HG02938 (cell line): ENCODE data around the gene EPHB1.
"Not testable (repeated sequence)": the region's sequence is repeated elsewhere in the genome, so short reads cannot be mapped to it uniquely, and the experiment has no call there.

Experiments used
- ATAC-seq: cut with Tn5 transposase; IDR thresholded peaks from one replicate; pipeline ENCODE4 v1.9.1; 2021; ENCODE audit warnings: mild to moderate bottlenecking, moderate library complexity; ENCODE audit not compliant: unreplicated experiment

EPHB1 gene

DNA sequence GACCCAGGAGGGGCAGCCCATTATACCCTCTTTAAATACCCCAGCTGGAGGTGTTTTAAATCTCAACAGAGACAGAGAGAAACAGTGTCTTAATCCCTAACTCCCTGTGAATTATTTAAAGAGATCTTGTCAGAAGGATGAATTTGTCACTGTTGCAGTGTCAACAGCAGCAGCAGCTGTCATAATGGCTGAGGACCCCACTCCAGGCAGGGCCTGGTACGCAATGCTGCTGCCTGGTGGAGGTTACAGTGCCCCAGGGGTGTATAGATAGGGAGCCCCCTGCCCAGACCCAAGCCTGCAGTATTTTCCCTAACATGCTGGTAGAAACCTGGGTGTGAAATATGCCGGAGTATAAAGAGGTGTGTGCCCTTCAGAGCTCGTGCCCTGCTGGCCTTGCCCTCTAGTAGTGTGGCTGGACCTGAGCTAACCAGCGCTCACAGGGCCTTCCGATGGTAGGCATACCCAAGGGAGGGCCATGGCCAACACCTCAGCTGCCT, 143.0 kb downstream of the EPHB1 start:
- no peak for ATAC-seq

DNA sequence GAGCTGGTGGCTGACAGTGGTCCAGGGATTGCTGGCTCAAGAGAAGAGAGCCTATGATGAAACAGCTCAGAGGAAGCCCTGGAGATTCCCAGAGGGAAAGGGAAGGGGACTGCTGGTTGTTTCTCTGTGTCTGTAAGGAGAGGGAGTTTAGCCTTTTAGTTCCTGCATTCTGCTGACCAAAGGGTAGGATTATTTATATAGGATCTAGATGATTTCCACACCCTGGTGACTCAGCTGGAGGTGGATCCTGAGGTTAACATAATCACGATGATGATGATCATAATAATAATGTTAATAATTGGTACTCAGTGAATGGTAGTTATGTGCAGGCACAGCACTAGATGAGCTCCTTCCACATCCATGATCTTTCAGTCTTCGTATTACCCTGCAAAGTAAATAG, 144.9 kb downstream of the EPHB1 start:
- no peak for ATAC-seq

DNA sequence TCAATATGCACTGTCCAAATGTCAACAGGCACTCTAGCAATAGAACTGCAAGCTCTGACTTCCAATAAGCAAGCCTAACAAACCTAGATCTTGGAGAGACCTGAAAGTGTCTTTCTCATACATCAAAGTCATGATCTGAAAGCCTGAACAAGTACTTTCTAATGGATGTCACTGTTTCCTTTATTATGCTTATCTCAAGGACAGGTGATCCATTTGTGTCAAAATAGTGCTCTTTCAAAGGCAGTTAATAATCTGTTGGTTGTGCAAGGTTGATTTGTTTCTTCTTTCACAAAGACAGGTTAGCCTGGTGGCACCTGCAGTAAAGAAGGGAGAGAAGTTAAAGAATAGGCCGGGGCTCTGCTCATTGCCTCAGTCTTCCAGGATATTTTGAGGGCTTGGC, 146.8 kb downstream of the EPHB1 start:
- no peak for ATAC-seq

DNA sequence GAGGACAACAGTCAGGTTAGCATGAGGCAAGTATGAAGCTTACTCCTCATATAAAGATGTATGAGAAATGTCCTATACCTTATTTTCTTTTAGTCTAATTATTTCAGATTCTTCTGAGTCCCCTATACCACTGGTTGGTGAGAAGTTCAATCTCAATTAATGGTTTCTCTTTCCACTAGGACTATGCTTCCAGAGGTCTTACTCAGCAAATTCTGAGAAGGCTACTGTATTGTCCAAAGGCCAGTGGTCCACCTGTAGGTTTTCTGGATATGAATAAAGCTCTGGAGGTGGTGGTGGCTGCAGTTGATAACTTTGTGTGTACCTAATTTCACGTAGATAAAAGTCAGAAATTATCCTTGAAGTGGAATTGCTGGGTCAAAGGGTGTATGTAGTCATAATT, 149.4 kb downstream of the EPHB1 start:
- no peak for ATAC-seq

DNA sequence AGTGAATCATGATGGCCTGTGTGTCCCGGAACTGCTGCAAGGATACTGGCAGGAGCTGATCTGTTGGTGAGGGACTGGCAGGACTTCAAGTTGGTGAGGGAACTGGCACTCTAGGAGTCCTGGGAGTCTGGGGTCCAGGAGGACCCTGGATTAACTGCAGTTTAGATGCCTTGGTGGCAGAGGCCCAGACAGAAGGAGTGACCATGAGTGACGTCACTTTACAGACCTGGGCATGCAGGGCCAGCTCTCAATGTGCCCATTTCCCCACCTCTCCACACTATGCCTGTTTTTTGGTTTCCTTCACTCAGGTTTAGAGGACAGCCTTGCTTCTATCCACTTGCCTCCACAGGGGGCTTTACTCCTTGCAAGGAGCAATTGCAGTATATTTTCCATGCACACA, 154.1 kb downstream of the EPHB1 start:
- ATAC-seq: no peak

DNA sequence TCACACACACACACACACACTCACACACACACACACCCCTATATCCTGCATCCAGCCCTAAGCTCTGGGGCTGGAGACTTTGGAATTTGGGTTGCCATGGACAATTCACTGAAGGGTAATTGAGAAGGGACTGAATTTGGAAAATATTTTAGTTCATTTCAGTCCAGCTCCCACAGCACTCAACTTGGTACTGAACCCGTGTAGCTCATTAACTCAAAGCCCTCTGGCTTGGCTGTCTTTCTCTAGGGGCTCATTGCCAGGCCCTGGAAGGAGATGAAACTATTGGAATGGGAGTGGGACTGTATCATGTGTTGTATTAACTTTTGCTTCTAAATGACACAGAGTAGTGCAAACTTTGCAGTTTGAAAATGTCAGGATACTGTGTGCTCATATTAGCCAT, 157.3 kb downstream of the EPHB1 start:
- no peak for ATAC-seq

DNA sequence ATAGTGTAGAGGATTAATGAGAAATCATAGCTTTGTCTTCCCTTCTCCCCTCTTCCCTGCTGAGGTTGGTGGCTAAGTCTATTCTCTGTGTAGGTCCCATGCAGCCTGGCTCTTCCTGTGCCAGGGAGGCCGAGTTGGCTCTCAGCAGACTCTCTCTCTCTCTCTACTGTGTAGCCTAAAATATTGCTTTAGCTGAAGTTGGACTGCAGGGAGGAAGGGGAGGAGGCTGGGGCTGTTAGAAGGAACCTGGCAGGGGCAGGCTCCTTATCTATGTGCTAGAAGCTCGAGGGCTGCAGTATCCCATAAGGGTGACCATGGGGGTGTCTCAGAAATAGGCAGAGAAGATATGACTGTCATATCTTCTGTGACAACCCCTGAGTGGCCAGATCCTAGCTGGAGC, 160.8 kb downstream of the EPHB1 start:
- ATAC-seq: peak; percentile 8

DNA sequence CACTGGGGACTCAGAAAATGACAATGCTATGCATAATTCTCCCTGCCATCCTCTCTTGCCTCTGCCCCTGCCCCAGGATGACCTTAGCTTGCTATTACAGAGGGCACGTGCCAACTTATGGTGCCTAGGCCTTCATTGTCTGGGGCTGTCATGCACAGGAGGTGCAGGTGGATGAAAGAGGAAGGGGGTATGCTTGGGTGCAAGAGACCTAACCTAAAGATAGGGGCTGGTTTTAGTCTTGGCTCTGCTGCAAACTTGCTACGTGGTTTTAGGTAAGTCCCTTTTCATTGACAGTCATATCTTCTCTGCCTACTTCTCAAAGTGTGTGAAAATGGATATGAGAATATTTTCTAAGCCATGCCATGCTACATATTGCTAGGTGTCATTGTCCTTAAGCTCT, 161.3 kb downstream of the EPHB1 start:
- ATAC-seq: peak; percentile 84

DNA sequence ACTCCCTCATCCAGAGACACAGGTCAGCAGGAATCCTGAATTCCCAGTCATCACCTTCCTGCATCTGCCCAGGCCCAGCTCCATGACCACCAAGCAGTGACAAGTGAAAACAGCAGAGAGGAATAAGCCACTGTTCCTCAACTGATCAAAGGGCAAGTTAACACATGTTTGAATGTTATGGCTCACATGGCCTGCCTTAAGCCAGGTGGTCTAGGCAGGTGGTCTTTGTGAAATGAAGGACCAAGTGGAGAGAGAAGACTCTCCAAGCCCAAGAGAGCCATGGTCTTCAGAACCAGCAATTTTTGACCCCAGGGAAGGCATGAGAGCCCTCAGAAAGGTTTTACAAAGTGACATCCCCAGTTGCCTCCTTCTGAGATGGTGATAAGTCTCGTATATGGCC, 161.8 kb downstream of the EPHB1 start:
- peak; percentile 15 for ATAC-seq

DNA sequence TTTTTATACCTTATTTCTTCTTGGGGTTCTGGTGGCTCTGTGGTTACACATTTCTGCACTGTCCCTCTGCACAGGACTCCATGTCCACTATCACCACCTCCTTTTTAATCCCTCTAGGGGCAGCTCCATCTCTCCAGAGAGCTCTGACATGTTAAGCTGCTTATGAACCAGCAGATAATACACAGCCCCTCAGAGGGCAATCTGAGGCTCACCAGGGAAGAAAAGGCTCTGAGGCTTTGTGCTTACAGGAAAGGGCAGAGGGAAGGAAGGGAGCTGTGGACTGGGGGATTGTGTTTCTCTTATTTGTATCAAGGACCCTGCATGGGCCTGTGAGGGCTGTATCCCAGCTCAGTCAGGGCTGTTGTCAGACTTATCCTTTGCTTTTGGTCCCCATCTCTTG, 164.5 kb downstream of the EPHB1 start:
- ATAC-seq: no peak

DNA sequence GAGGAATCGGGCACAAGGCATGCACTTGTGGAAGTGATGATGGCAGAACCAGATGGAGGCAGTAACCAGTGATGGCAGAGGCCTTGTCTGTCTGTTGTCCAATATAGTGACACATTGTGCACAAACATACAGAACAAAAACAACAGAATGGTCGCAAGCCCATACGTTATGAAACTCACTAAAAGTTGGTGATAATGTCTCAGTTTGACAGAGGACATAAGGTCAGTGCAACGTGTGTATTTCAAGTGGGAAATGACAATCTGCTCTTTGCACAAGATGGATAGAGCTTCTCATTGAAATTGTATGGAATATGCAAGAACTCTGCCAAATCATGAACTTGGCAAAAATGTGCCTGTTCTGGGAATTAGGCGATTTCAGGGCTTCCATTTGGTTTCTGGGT, 169.2 kb downstream of the EPHB1 start:
- no peak for ATAC-seq

DNA sequence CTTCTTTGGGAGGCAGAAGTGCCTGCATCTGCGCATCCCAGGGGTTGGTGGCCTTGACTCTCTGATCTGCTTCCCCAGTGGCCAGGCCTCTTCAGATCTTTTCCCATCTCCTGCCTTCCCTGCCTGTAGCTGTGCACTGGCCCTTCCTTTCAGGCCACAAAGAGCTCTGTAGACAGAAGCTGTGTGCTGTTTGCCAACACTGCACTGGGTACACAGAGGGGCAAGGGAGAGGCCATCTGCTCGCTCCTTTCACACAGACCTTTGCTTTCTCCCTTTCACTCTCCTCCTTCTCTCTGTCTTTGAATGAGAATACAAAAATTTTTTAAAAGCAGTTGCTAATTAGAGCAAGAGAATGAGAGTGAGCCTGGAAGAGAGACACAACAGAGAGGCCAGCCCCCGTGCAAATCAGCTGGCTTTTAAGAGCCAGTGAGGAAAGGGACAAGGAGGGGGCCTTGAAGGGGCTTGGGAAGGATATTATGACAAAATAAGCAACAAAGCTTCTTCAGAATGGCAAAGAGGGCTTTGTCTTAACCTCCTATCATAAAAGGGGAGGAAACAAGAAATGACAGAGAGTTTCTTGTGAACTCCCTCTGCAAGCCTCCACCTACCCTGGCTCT, 170.9 kb downstream of the EPHB1 start:
- no peak for ATAC-seq

DNA sequence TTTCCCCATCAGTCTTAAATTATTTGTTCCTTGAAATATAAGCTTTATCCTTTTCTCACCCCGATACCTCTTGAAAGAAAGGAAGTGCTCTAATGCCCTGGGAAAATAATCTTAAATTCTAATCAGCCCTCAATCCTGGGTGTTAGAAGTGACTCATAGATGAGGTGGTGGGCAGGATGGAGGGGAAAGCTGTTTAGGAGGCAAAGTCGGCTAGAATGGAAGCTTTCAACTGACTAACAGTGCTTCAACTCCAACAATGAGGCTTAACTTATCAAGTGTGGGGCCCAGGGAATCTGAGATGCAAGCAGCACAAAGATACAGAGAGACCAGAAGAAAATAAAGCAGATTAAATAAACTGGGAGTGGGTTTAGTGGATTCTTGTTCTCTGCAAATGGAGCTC, 175.8 kb downstream of the EPHB1 start:
- no peak for ATAC-seq

DNA sequence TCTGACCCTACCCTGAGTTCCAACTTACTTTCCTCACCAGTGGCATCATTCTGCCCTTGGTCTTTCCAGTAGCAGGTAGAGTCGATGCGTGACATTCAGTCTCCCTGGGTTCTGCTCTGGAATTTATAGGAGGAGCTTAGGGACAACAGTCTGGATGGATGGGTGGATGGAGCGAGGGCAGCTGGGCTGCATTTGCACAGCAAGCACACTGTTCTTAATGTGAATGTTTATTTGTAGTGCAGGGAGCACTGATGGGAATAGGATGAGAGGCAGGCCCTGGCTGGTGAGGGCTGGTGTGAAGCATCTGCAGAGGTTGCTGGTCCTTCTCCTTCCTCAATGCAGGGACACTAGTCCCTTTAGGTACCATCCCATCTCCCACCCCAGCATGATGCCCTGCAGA, 176.2 kb downstream of the EPHB1 start:
- ATAC-seq: no peak

DNA sequence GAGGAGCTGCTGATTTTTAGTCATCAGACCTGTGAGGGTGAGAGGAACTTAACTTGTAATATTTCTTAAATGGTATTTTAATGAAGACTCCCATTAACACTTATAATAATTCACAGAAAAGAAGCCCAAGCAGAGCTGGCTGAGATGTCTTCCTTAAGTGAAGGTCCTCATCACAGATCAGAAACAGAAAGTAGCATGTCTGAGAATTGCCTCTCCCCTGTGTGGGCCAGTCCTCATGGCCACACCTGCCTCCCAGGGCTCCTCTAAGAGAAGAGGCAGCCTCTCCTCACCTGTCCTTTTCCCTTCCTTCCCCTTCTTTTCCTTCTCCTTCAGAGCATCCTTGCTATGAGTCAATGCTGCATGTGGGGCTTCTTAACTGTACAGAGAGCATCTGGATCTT, 176.8 kb downstream of the EPHB1 start:
- ATAC-seq: not testable (repeated sequence)

DNA sequence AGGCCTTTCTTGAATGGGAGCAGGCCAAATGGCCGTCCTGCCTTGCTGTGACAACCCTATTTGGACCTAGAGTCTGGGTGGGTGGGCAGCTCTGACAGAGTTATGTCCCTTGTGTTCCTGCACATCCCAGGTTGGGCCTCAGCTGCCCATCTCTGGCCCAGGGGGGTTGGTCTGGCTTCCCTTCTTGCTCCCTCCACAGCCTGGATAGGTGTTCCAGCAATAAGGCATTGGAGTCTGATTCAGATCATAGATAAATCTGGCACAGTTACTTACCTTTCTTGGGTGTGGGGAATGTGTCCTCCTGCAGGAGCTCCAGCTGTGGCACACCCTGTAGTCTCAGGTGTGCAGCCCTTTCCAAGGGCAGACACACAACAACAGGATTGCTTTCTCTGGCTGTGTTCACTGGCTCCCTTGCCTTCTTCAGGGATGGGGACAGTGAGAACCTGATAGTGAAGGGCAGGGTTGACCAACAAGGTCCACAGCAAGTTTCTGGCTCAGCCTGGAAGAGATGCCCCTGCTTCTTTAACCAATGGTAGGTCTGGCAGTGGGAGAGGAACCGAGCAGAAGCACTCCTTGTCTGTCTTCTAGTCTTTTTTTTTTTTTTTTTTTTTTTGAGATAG, 177.9 kb downstream of the EPHB1 start:
- no peak for ATAC-seq

DNA sequence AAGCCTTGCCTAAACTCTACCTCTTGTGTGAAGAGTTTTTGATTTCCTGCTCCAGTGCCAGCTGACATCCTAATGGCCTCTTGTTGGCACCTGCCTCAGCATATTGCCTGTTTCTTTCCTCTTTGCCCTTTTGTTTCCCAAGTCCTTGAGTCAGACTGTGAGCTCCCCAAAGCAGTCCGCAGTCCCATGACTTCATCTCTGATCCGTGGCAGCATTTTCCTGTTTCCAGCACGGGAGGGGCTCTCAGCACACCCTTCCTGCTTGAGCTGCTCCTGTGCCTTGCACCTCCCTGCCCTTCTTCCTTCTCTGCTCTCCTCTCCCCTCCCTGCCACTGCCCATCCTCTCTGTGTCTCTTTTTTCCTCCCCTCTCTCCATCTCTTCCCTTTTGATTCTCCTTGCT, 179.6 kb downstream of the EPHB1 start:
- ATAC-seq: no peak

DNA sequence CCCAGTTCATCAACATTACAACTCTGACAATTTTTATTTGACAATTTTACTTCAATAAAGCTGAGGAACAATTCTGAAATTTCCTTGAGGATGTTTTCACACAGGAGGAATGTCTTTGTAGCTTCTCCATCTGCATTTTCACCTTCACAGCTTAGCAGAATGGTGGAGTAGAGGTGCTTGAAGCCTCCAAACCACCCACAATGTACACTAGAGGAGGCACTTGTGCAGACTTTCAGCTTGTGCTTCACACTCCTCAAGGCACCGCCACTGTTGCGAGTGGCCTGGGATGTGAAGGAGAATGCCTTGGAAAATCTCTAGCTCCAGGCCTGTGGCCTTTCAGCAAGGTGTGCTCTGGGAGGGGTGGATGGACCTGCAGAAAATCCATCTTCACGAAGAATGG, 181.9 kb downstream of the EPHB1 start:
- no peak for ATAC-seq

DNA sequence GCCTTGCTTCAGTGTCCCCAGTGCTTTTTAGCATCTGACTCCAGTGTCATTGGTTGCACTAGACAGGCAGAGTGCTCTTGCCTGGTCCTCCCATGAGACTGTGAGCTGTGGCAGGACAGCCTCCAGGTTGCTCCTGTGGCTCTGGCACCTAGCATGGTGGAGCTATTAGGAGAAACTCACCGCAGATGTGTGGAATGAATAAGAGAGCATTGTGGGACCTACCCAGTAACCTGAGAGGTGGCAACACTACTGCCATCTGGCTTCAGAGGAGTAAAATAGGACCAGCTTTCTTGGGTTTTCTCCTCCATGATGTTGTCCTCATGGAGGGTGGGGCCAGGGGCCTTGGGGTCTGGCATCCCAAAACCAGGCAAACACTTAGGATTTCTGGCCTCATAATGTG, 183.6 kb downstream of the EPHB1 start:
- no peak for ATAC-seq

DNA sequence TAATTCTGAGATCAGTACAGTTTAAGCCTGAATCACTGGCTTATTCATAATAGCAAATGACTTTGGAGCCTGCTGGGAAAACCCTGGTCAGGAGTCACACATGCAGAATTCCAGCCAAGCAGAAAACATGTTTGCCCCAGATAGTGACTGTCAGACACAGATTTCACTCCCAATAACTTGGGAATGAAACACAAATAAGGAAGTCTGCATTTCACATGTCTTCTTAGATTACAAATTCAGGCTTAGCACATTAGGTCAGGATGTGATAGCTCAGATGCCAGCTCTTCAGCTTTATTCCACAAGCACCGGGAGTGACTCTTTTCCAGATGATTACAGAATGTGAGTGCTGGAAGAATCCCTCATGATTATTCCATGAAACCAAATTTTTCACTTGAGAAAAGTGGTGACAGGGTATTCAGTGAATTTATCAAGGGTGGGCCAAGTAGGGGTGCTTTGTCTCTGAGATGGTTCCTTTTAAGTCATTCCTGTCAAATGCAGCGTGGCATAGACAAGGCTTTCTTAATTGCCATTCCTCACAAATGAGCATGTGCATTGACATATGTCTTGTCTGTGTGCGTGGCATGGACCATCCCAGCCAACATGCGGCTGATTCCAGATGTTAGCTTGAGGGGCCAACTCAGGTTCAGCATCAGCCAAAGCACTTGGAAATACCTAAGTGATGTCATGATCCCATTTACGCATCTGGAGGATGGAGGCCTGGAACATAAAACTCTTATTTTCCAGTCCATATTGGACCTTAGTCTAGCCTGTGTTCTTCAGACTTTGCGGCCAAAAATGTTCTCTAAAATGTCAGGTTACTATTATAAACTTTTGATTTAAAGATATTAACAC, 191.0 kb downstream of the EPHB1 start:
- ATAC-seq: no peak

DNA sequence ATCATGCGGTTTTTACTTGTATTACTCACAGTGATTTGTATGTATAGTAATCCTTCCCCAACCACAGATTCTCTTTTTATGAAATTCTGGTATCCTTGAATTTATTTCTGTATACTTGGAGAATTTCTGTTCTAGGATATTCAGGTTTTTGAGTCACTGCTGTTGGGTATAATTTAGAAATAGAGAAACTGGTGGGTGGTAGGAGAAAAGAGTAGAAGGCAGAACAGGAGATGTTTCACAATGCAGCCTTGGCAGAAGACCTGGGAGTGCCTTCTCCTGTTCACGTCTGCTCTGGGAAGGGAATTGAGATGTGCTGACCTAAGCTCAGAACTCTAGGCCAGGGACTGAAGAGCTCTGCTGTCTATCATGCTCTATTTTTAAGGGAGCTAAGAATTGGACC, 193.6 kb downstream of the EPHB1 start:
- ATAC-seq: no peak

DNA sequence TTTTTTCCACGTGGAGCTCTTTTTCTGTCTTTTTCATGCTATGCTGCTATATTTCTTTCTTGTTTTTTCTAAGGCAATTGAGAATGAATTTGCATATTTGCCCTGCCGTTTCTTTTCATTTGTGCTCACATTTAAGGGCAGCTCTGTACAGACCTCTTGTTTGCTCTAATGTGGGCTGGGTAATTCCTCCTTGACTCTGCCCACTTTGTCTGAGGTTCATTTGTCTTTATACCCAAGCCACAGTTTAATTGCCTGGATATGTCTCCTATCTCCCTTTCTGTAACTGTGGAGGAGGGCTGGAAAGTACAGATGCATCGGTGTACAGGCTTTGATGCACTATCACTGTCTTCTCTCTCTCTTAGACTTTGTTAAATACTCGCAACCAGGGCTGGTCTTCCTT, 195.9 kb downstream of the EPHB1 start:
- ATAC-seq: no peak
